ENCODE results near the gene ZFAND6. TPM values are rescaled to one million over a fixed set of nuclear protein-coding genes. Genes with fewer than 3 reads are reported as not detected.

The ZFAND6 gene
- 93.2 to 116 TPM (median 102 TPM) in 5 replicates for total RNA-seq (2022; extraction: Qiagen RNA extraction; ENCODE audit: low read depth)

DNA sequence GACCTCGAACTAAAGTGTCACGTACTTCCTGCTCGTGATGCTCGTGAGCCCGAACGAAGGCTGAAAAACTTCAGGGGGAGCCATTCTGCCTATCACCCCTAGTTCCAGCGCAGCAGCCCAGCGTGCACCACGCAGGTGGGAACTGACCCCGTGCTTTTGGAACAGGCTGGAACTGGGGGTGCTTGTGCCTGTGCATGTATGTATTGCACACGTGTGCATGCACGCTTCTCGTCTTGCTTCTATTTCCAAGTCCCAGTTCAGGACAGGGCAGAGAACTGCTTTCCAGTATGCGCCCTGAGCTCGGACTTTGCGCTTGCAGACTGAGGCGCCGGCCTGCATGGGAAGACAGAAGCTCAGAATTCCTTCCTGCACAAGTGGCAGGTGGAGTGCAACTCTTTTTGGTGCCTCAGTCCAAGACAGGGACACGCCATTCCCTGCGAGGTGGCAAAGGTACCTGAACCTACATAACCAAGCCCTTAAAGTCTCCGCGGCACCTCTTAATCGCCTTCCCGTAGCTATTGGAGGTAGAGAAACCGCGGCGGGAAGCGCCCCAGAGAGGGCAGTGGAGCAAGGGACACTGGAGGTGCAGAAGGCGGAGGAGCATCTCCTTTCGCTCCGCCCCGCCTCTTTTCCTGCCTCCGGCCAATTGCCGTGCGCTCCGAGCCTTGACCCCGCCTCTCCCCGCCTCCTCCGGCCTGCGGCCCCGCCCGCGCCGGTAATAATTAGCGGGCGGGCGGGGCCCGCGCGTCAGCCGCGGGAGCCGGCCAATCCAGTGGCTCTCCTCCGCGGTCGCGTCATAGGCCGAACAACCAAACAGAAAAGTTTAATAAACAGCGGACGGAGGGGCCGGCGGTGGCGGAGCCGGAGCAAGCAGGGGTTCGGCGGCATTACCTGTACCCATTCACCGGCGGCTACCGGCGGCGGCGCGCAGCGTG is at the start of gene ZFAND6:
TSS of gene ZFAND6 (plus strand) at position 826 of the 935 bp plus-strand sequence. CDS start 60,669 bp downstream, outside the sequence.

DNA sequence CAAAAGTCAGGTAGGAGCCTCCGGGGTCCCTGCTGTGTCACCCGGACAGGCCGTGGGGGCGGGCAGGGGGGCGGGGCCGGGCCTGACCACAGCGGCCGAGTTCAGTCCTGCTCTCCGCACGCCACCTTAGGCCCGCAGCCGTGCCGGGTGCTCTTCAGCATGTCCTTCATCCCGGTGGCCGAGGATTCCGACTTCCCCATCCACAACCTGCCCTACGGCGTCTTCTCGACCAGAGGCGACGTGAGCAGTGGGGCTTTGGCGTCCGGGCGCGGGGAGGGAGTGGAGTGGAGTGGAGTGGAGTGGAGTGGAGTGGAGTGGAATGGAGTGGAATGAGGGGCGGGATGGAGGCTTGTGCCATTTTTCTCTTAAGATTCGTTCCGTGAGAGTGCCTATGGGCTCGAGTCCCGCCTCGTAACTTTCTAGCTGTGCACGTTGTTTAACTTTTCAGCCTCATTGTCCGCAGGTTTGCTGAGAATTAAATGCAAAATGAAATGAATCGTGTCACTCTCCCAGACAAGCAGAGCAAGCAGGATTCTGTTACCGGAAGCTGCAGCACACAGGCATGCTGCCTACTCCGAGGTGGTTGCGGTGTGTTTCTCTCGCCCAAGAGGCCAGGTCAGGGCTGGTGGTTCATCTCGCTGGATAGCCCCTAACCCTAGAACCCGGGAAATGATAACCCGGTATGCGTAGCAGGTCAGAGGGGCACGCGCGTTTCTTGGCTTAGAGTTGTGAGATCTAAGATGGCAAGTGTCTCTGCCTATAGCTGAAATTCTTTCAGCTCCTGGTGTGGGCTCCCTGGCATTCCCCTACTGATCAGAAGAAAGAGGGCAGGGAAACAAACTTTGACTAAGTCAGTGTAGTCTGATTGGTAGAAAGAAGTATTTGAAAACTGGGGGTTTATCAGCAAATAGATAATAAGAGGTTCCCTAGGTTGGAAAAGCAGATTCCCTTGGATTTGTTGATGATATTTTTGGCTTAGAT is 93.7 kb downstream of the ZFAND6 start, which contains the start of gene FAH:
TSS of gene FAH (plus strand) at position 104 of the 981 bp plus-strand sequence. CDS start at position 160, 56 bp downstream.

Other genes starting within 250 kb of the ZFAND6 start
- 74.8 to 88.6 TPM (median 80.9 TPM) in 5 replicates for gene MTHFS, start 162.7 kb upstream of the ZFAND6 start, total RNA-seq (2022; extraction: Qiagen RNA extraction; ENCODE audit: low read depth)
- 10.2 to 13.6 TPM (median 10.8 TPM) in 5 replicates for gene BCL2A1, start 88.5 kb upstream of the ZFAND6 start, total RNA-seq (2022; extraction: Qiagen RNA extraction; ENCODE audit: low read depth)
- gene FAH, start 93.3 kb downstream of the ZFAND6 start, total RNA-seq (2022; extraction: Qiagen RNA extraction; ENCODE audit: low read depth): 31.1 to 43.7 TPM (median 32.3 TPM) in 5 replicates
- gene CTXND1, start 192.5 kb downstream of the ZFAND6 start, total RNA-seq (2022; extraction: Qiagen RNA extraction; ENCODE audit: low read depth): 0.01 to 0.02 TPM (median 0.02 TPM) in 3 of 5 replicates, not detected in the others